Activated T-helper 1 cell treated with anti-CD3 and anti-CD28 coated beads, Interleukin-2, amount 50 U/mL, for 16 hours (primary cell): Measurements from ENCODE around the gene DDR2.
"Not testable (repeated sequence)": the region's sequence is repeated elsewhere in the genome, so short reads cannot be mapped to it uniquely, and the experiment has no call there.

ENCODE experiments used
- DNase-seq, 2 donors: peaks; one replicate each; pipeline ENCODE4 v3.0.0-alpha.2; 2020; ENCODE audit warnings: low read depth in 1 of 2, low spot score in 1 of 2

The DDR2 gene

GRCh38 chr1:162632217-162632666, at the start of gene DDR2:
Gene DDR2, plus strand, starts transcription at chr1:162632464. Its CDS starts 86,600 bp downstream, at chr1:162719064.
- DNase-seq, result no peak

GRCh38 chr1:162582901-162583300, 49.4 kb upstream of the DDR2 start:
- DNase-seq, result not testable (repeated sequence)

GRCh38 chr1:162585101-162585500, 47.2 kb upstream of the DDR2 start:
- not testable (repeated sequence) for DNase-seq

GRCh38 chr1:162587347-162587746, 44.9 kb upstream of the DDR2 start:
- no peak for DNase-seq

- no peak for DNase-seq
Measured at GRCh38 chr1:162587761-162588260, 44.5 kb upstream of the DDR2 start.

GRCh38 chr1:162590101-162590500, 42.2 kb upstream of the DDR2 start:
- no peak for DNase-seq

GRCh38 chr1:162590686-162591085, 41.6 kb upstream of the DDR2 start:
- no peak for DNase-seq

GRCh38 chr1:162596514-162597170, 35.6 kb upstream of the DDR2 start:
- DNase-seq, result no peak

GRCh38 chr1:162599451-162599850, 32.8 kb upstream of the DDR2 start:
- DNase-seq, result no peak

GRCh38 chr1:162603117-162603516, 29.1 kb upstream of the DDR2 start:
- DNase-seq, result not testable (repeated sequence)

- no peak for DNase-seq
Measured at GRCh38 chr1:162605225-162605927, 26.9 kb upstream of the DDR2 start.

- no peak for DNase-seq
Measured at GRCh38 chr1:162609306-162609705, 23.0 kb upstream of the DDR2 start.

GRCh38 chr1:162612606-162613400, 19.5 kb upstream of the DDR2 start:
- DNase-seq, result no peak

- DNase-seq, result no peak
Measured at GRCh38 chr1:162616848-162617247, 15.4 kb upstream of the DDR2 start.

GRCh38 chr1:162617513-162617912, 14.8 kb upstream of the DDR2 start:
- no peak for DNase-seq

GRCh38 chr1:162619076-162619475, 13.2 kb upstream of the DDR2 start:
- DNase-seq, result no peak

- no peak for DNase-seq
Measured at GRCh38 chr1:162621256-162621655, 11.0 kb upstream of the DDR2 start.

GRCh38 chr1:162625679-162626078, 6.6 kb upstream of the DDR2 start:
- no peak for DNase-seq

GRCh38 chr1:162626094-162626493, 6.2 kb upstream of the DDR2 start:
- DNase-seq, result no peak

- no peak for DNase-seq
Measured at GRCh38 chr1:162626761-162627160, 5.5 kb upstream of the DDR2 start.

- no peak for DNase-seq
Measured at GRCh38 chr1:162627662-162628296, 4.5 kb upstream of the DDR2 start.
